ENCODE results near the gene KLHL2.
"Not testable (repeated sequence)": the region's sequence is repeated elsewhere in the genome, so short reads cannot be mapped to it uniquely, and the experiment has no call there.

KLHL2 gene

GRCh38 chr4:165331823-165332222 is 124.5 kb downstream of the KLHL2 start:
- DNase-seq = no peak

- no peak for DNase-seq
Measured at GRCh38 chr4:165332502-165332901, 125.1 kb downstream of the KLHL2 start.

- DNase-seq = no peak
Measured at GRCh38 chr4:165335163-165335703, 127.9 kb downstream of the KLHL2 start.

- no peak for DNase-seq
Measured at GRCh38 chr4:165336743-165337142, 129.4 kb downstream of the KLHL2 start.

- DNase-seq = not testable (repeated sequence)
Measured at GRCh38 chr4:165342340-165342739, 135.0 kb downstream of the KLHL2 start.

GRCh38 chr4:165343353-165344191 is 136.2 kb downstream of the KLHL2 start:
- DNase-seq = no peak

GRCh38 chr4:165345666-165346417 is 138.5 kb downstream of the KLHL2 start:
- DNase-seq = no peak

GRCh38 chr4:165347647-165348569 is 140.5 kb downstream of the KLHL2 start:
- no peak for DNase-seq

- no peak for DNase-seq
Measured at GRCh38 chr4:165351359-165352130, 144.2 kb downstream of the KLHL2 start.

- DNase-seq = no peak
Measured at GRCh38 chr4:165355900-165356300, 148.5 kb downstream of the KLHL2 start.

- no peak for DNase-seq
Measured at GRCh38 chr4:165359506-165359905, 152.1 kb downstream of the KLHL2 start.

GRCh38 chr4:165360041-165360695 is 152.8 kb downstream of the KLHL2 start:
- DNase-seq = no peak

- DNase-seq = no peak
Measured at GRCh38 chr4:165360985-165361670, 153.8 kb downstream of the KLHL2 start.

- no peak for DNase-seq
Measured at GRCh38 chr4:165361810-165362209, 154.4 kb downstream of the KLHL2 start.

GRCh38 chr4:165364452-165365080 is 157.2 kb downstream of the KLHL2 start:
- no peak for DNase-seq

GRCh38 chr4:165367040-165367439 is 159.7 kb downstream of the KLHL2 start:
- no peak for DNase-seq

GRCh38 chr4:165368114-165368513 is 160.8 kb downstream of the KLHL2 start:
- DNase-seq = no peak

GRCh38 chr4:165368567-165368966 is 161.2 kb downstream of the KLHL2 start:
- no peak for DNase-seq

GRCh38 chr4:165369522-165369921 is 162.2 kb downstream of the KLHL2 start:
- DNase-seq = no peak

GRCh38 chr4:165370530-165370929 is 163.2 kb downstream of the KLHL2 start:
- DNase-seq = no peak

Data from CD4-positive, alpha-beta T cell treated with Interleukin-4 for 4 hours (primary cell).